HG03439 (cell line): Measurements from ENCODE around the gene MIGA1.
"Not testable (repeated sequence)": the region's sequence is repeated elsewhere in the genome, so short reads cannot be mapped to it uniquely, and the experiment has no call there.

Experiments
- ATAC-seq: cut with Tn5 transposase; IDR thresholded peaks from one replicate; pipeline ENCODE4 v1.9.1; 2021; ENCODE audit warnings: mild to moderate bottlenecking, moderate library complexity; ENCODE audit not compliant: unreplicated experiment

MIGA1 gene, protein sequence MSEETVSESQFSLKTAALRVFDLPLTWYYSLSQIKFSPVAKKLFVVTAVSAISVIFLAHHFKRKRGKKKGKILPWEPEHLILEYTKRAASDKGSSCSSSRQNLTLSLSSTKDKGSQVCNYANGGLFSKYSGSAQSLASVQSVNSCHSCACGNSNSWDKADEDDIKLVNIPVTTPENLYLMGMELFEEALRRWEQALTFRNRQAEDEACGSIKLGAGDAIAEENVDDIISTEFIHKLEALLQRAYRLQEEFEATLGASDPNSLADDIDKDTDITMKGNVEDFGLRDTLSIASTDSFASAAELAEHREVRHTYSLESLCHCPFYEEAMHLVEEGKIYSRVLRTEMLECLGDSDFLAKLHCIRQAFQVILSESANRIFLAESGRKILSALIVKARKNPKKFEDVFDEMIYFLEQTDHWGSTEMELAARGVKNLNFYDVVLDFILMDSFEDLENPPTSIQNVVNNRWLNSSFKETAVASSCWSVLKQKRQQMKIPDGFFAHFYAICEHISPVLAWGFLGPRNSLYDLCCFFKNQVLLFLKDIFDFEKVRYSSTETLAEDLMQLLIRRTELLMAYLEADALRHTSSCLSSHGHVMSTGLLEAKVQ

DNA sequence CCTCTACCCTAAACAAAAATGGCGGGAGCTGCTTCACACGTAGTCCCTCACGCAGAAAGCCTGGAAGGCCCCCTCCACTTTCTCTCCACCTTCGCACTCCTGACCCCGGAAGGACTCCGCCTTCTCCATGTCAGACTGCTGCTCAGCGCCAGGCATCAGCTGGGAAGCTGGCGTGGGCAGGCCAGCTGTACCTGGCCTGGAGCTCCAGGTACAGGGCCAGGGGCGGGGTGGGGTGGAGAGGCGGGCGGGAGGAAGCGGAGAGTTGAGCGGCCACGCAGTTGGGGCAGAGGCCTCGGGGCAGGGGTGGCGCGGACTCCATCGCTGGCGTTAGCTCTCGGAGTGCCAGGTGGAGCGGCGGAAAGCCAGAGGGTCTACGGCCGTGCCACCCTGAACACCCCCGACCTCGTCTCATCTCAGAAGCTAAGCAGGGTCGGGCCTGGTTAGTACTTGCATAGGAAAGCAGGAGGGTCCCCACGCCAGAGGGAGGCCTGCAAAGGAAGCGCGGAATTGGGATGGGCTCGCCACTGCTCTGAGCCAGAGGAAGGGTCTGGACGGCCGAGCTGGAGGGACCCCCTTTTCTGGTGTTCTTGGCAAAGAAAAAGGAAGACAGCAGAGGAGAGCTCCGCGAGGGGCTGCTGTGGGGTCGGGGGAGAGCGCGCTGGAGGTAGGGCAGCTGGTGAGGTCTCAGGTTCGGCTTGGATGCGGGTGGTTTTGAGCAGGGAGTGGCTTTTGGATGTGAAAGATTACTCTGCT is at the start of gene MIGA1:
Gene MIGA1 (plus strand): TSS at position 121 of the 753 bp plus-strand sequence. CDS start 3,604 bp downstream, outside the sequence.
- peak; percentile 85 for ATAC-seq

- ATAC-seq, result no peak
Measured at GRCh38 chr1:77732090-77732489, 47.4 kb upstream of the MIGA1 start.

- no peak for ATAC-seq
Measured at GRCh38 chr1:77739235-77739634, 40.2 kb upstream of the MIGA1 start.

DNA sequence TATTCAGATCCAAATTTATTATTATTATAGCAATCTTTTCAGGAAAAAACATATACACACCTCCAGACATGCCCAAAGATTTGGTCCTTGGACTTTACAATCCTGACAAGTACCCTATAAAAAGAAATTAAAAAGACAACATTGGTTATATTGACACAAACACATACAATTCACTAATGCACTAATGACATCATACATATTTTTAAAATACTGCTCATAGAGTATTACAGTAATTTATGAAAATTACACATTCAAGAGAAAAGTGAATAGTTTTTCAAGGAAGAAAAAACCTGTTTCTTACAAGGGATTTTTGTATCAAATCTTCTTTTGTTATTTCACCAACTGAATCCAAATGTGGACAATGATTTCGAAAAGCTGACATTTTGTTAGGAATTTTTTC is 38.1 kb upstream of the MIGA1 start:
- no peak for ATAC-seq

GRCh38 chr1:77742011-77742555 is 37.4 kb upstream of the MIGA1 start:
- ATAC-seq, result no peak

- no peak for ATAC-seq
Measured at GRCh38 chr1:77744576-77744975, 34.9 kb upstream of the MIGA1 start.

DNA sequence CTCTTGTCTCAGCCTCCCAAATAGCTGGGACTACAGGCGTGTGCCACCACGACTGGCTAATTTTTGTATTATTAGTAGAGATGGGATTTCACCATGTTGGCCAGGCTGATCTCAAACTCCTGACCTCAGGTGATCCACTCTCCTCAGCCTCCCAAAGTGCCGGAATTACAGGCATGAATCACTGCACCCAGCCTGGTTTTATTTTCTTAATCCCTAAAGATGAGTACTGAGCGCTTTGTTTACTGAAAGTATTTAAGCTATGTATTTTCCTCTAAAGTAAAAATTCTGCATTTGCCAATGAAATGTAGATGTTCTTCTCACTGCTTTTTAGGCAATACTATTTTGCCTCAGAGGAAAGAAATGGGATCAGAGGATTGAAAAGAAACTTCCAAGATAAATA is 30.0 kb upstream of the MIGA1 start:
- ATAC-seq, result not testable (repeated sequence)

- no peak for ATAC-seq
Measured at GRCh38 chr1:77756052-77756754, 23.2 kb upstream of the MIGA1 start.

GRCh38 chr1:77757066-77757584 is 22.3 kb upstream of the MIGA1 start:
- ATAC-seq, result no peak

DNA sequence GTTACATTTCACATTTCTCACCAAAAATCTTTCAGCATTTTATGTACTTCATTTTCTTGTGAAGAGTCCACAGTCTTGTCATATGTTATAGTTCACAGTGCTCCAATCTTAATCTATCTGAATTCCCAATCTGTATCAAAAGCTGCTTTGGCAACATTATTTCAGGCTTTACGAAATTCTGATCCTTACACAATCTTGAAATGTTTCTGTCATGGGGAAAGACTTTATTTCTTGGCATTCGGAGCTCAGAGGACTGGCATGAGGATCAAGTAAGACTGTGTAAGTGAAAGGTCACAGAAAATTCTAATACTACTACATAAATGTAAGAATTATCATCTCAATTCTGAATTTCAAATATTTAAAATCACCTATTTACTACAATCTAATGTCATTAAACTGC is 21.8 kb upstream of the MIGA1 start:
- ATAC-seq, result no peak

- ATAC-seq, result peak; percentile 97
Measured at GRCh38 chr1:77759071-77760028, 20.1 kb upstream of the MIGA1 start, which contains the start of gene USP33. TSS of gene USP33 (minus strand) at chr1:77759852. CDS start at chr1:77741697, 18,155 bp downstream.

DNA sequence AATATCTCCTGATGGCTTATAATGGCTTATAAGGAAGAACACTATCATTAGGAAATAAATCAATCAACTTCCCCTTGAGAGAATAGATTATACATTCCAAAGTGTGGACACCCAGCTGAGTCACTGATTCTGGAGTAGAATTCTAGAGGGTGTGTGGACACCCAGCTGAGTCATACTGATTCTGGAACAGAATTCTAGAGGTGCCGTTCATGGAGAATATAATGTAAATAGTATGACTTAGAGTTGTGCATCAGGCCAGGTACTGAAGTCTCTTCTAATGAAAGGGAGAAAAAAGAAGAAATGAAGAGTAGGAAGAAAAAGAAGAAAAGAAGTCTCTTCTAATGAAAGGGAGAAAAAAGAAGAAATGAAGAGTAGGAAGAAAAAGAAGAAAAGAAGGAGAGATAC is 17.4 kb upstream of the MIGA1 start:
- no peak for ATAC-seq

GRCh38 chr1:77768006-77768405 is 11.4 kb upstream of the MIGA1 start:
- no peak for ATAC-seq

DNA sequence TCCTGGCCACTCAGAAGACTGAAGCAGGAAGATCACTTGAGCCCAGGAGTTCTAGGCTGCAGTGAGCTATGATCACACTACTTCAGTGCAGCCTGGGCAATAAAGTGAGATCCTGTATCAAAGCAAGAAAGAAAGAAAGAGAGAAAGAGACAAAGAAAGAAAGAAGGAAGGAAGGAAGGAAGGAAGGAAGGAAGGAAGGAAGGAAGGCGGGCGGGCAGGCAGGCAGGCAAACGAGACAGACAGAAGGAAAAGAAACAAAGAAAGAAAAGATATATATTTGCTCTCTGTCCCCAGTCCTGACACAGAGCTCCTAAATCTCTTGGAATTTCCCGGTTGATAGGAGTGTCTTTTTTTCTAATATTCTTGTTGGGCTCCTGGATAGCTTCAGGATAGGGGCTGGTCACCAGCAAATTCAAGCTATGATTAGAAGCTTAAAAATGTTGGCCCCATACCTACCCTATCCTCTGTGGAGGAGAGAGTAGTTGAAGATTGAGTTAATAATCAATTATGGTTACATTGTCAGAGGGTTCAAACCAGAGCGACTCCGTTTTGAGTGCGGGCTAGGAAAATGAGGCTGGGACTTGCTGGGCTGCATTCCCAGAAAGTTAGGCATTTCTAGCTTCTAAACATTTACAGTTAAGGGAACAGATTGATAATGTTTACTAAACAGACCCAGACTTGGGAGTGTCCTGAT is 3.3 kb upstream of the MIGA1 start:
- ATAC-seq, result no peak

DNA sequence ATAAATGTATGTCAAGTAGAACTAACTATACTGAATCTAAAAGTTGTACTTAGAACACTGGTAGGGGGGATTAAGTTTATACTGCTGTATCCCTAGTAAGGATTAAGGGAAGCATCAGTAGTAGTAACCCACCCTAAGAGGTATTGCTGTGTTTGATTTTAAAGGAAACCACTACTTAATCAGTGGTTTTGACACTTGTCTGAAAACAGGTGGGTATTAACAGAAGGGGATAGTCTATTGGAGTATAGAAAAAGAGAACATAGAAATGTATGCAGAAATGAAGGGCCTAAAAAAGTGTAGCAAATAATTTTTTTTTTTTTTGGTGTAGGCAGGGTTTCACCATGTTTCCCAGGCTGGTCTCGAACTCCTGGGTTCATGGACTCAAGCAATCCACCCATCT is 2.2 kb downstream of the MIGA1 start:
- ATAC-seq, result no peak

DNA sequence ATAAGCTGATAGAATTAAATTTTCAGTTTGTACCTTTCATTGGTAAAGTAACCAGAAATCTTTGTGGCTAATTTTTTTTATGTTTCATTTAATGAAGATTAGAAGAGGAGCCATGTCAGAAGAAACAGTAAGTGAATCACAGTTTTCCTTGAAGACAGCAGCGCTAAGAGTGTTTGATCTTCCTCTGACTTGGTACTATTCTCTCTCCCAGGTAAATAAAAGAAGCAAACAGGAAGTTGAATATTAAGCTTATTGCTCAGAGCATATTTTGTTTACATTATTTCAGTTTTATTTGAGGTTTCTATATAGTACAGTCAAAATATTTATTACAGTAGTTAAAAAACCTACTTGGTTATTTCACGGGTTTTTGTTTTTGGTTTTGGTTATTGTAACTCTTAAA is 3.7 kb downstream of the MIGA1 start:
- no peak for ATAC-seq

DNA sequence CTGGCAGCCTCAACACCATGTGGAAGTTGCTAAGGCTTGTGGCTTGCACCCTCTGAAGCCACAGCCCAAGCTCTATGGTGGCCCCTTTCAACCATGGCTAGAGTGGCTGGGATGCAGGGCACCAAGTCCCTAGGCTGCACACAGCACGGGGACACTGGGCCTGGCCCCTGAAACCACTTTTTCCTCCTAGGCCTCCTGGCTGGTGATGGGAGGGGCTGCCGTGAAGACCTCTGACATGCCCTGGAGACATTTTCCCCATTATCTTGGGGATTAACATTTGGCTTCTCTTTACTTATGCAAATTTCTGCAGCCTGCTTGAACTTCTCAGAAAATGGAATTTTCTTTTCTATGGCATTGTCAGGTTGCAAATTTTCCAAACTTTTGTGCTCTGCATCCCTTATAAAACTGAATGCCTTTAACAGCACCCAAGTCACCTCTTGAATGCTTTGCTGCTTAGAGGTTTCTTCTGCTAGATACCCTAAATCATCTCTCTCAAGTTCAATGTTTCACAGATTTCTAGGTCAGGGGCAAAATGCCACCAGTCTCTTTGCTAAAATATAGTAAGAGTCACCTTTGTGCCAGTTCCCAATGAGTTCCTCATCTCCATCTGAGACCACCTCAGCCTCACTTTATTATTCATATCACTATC is 6.8 kb downstream of the MIGA1 start:
- not testable (repeated sequence) for ATAC-seq

- no peak for ATAC-seq
Measured at GRCh38 chr1:77794550-77794949, 15.1 kb downstream of the MIGA1 start.
